Posterior cingulate gyrus (tissue), 11 donors: ENCODE measurements around the gene SH3PXD2A.
A peak's percentile ranks its signal among the peaks of the same experiment; 100 is the strongest.

Source experiments
- DNase-seq, 10 donors: peaks; one replicate each; pipeline versions ENCODE4 v3.0.0 to v3.0.0-alpha.2; 2020 to 2021; ENCODE audit warnings: mixed read lengths in 3 of 10
- intact Hi-C: fragments of 100-400 bp; cut with DNase I; formaldehyde crosslinking; loops from one replicate; pipeline ENCODE4 v1.15.1; 2023

Gene SH3PXD2A, protein sequence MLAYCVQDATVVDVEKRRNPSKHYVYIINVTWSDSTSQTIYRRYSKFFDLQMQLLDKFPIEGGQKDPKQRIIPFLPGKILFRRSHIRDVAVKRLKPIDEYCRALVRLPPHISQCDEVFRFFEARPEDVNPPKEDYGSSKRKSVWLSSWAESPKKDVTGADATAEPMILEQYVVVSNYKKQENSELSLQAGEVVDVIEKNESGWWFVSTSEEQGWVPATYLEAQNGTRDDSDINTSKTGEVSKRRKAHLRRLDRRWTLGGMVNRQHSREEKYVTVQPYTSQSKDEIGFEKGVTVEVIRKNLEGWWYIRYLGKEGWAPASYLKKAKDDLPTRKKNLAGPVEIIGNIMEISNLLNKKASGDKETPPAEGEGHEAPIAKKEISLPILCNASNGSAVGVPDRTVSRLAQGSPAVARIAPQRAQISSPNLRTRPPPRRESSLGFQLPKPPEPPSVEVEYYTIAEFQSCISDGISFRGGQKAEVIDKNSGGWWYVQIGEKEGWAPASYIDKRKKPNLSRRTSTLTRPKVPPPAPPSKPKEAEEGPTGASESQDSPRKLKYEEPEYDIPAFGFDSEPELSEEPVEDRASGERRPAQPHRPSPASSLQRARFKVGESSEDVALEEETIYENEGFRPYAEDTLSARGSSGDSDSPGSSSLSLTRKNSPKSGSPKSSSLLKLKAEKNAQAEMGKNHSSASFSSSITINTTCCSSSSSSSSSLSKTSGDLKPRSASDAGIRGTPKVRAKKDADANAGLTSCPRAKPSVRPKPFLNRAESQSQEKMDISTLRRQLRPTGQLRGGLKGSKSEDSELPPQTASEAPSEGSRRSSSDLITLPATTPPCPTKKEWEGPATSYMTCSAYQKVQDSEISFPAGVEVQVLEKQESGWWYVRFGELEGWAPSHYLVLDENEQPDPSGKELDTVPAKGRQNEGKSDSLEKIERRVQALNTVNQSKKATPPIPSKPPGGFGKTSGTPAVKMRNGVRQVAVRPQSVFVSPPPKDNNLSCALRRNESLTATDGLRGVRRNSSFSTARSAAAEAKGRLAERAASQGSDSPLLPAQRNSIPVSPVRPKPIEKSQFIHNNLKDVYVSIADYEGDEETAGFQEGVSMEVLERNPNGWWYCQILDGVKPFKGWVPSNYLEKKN

DNA sequence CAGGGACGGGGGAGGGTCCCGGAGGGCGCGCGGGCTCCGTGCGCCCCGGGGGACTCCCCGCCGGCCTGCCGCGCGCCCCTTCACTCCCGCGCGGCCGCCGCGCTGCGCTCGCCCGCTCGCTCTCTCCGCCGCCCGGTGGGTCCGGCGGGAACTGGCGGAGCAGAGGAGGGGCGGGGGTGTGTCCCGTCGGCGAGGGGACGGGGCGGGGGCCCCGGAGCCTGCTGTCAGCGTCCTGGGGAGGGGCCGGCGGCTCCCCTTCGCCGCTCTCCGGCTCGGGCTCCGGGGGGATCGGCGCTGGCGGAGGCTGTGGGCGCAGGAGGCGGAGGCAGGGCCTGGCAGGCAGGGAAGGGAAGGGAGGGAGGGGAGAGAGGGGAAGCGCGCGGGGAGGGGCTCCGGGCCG lies at the start of gene SH3PXD2A:
SH3PXD2A (minus strand) TSS at position 153 of the 400 bp plus-strand sequence. CDS start 310 bp downstream, outside the sequence.
- intact Hi-C loops, result loop anchor here (5.0 kb wide), 1 partner anchor 258 kb away; no protein-coding TSS in a partner anchor

DNA sequence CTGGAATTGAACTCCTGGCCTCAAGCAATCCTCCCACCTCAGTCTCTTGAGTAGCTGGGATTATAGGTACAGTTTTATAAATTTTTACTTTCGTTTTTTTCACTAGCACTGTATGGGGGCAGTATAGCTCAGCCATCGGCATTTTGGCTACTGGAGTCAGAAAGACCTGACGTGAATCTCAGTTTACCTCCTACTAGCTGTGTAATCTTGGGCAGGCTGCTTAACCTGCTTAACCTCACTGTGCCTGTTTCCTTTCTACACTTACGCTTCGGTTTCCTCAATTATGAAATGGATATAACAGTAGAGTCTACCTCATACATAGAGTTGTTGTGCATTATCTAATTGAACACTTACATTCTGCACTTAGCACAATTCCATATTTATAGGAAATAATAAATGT lies 45.9 kb upstream of the SH3PXD2A start:
- intact Hi-C loops, result no loop called here
- DNase-seq, result no peak

More for the DNA sequence above, at the start of gene SH3PXD2A:
- DNase-seq, result peak in 2 of 10 donors; percentile 55 to 92

DNA sequence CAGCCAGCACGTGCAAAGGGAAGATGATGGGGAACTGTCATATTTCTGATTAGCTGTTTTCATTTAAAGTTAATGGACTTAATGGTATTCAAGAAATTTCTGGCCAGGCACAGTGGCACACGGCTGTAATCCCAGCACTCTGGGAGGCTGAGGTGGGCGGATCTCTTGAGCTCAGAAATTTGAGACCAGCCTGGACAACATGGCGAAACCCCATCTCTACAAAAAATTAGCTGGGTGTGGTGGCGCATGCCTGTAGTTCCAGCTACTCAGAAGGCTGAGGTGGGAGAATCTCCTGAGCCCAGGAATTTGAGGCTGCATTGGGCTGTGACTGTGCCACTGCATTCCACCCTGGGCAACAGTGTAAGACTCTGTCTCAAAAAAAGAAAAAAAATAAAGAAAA lies 43.9 kb upstream of the SH3PXD2A start:
- intact Hi-C loops, result no loop called here
- DNase-seq, result no peak

DNA sequence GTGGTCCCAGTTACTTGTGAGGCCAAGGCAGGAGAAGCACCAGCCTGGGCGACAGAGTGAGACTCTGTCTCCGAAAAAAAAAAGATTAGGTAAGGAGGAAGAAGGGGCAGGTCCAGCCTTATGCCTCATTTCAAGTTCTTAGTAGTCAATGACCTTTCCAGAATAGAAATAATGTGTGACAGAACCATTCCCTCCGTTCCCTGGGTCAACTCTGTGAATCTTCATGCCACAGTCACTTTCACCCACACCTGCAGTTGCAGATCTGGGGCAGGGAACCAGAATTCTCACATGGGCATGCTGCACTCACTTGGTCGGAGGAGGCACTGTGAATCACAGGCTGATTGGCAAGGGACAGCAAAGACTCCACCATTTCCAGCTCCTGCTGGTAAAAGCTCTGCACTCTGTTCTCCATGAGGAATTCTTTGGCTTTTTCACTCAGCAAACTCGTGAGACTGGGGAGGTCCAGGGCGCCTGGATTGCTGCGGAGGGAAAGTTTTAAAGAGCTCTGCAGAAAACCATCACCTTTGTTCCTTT lies 41.9 kb upstream of the SH3PXD2A start:
- intact Hi-C loops, result no loop called here
- DNase-seq, result no peak

DNA sequence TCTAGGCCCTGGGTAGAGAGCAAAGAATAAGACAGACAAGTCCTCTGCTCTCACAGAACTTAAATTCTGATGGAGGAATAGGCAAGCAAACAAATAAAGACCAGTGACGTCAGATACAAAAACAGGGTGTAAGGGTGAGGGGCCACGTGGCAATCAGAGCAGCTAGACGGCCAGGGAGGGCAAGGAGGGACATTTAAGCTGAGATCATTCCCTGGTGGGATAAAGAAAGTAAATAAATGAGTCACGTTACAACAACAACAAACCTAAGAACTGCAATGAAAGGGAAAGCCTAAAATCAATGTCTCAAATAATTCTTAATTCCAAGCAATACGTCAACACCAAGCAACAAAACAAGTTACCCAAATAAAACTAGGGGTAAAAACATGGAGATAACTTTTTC lies 40.8 kb upstream of the SH3PXD2A start:
- DNase-seq, result no peak
- intact Hi-C loops, result no loop called here

DNA sequence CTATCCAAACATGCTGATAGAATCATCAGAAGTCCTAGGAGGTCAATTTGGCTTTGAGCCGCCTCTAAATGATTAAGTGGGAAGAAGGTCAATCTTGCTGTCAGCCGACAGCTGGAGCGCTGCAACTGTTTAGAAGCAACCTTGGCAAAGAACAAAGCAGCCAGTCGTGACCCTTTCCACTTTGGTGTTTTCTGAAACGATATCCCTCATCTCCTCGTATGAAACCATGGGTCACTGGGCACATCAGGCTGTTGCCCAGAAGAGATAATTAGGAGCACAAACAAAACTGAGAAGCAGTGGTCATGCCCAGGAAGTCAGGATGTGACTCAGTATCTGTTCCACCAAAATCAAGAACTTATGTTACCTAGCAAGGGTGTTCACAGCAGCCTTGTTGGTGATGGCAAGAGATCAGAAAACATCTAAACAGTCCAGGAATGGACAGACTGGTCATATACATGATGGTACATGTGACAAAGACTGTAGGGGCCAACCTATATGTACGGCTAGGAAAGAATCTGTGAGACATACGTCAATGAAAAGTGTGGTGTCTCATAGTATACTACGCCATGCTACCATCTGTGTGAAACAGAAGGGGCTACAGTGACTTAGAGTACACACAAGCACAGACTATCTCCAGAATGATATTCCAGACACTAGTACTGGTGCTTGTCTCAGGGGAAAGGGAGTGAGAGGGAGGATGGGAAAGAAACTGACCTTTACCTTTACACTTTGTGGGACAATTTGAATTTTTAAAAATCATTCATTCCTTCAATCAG lies 40.2 kb upstream of the SH3PXD2A start:
- intact Hi-C loops, result no loop called here
- DNase-seq, result no peak

DNA sequence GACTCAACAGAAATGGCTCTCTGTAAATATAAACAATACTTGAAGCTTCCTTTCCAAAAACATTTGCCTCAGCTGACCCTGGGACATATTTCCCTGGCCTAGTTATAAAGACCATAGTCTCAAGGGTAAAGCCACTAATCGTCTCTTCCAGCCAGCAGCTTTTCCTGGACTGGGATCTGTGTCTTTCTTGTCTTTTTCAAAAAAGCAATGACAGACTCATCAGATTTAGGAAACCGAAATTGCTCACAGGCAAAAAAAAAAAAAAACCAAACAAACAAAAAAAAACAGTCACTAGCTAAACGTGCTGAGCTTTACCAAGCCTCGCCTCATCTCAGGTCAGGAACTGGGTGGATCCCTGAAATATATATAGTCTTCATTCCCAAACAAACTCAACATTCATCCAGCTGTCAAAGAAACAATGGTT lies 39.1 kb upstream of the SH3PXD2A start:
- DNase-seq, result no peak
- intact Hi-C loops, result no loop called here

DNA sequence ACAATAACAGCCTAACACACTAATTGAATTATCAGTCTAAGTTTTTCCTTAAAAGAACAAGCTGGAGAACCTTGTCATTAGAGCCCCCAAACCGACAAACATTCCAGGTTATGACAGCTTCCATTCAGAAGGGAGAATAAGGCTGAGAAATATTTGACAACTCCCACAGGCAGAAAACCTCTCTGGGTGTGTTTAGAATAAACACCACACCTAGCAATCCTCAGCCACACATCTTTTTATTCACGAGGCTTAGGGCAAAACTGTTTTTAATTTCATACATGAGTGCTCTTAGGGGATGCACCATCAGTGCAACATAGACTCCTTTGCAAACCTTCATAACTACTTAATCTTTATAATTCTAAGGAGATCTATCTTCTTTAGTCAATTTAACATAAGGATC lies 38.4 kb upstream of the SH3PXD2A start:
- intact Hi-C loops, result no loop called here
- no peak for DNase-seq

DNA sequence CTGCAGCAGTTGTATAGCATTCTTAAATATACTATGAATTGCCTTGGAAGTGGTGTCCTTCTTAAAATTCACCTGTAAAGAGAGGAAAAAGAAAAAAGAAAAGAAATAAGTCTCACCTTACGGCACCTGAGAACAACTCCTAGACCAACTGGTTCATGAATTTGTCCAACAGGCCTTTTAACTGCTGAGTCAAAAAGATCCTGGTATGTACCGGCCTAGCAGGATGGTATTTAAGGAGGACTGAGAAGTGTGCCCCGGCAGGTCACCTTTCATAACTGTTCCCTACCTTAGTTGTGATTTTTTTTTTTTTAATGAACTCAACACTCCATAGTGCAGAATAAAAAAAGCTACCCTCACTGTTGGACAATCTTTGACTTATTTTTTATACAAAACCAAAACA lies 36.8 kb upstream of the SH3PXD2A start:
- intact Hi-C loops, result no loop called here
- DNase-seq, result no peak

DNA sequence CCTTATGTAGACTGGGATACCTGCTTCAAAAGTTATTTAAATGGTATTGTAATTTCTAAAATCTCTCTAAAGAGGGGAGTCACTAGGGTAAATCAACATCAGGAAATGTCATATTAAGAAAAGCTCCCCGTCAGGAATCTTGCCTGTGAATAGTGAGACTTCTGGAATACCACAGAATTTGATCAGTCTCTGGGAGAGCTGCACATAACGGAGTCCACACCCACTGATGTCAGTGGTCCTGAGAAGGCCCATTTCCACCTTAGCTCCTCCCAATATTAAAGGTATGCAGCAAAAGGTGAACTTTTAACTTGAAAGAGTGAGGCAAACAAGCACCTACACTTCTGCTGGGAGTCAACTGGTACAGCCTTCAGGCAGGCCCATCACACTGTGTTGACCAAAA lies 35.3 kb upstream of the SH3PXD2A start:
- no peak for DNase-seq
- intact Hi-C loops, result no loop called here

DNA sequence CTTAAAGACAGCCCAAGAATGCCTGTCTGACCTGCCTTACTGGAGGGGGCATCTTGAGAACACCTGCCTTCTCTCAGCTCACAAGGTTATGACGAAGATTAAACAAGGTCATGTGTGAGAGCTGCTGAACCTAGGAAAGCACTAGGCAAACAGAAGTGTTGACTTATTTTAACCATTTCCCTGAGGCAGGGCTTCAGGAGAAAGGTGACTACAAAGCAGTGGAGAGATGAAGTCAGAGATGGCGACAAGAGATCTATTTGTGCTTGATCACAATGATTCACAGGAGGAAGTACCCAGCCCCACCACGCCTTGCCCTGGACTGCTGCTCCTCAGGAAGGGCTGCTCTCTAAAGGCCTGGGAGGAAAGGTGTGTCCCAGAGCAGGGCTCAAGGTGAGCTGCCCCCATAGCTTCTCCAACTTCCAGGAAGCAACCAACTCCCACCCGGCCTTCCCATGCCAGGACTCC lies 34.9 kb upstream of the SH3PXD2A start:
- DNase-seq, result no peak
- intact Hi-C loops, result no loop called here

DNA sequence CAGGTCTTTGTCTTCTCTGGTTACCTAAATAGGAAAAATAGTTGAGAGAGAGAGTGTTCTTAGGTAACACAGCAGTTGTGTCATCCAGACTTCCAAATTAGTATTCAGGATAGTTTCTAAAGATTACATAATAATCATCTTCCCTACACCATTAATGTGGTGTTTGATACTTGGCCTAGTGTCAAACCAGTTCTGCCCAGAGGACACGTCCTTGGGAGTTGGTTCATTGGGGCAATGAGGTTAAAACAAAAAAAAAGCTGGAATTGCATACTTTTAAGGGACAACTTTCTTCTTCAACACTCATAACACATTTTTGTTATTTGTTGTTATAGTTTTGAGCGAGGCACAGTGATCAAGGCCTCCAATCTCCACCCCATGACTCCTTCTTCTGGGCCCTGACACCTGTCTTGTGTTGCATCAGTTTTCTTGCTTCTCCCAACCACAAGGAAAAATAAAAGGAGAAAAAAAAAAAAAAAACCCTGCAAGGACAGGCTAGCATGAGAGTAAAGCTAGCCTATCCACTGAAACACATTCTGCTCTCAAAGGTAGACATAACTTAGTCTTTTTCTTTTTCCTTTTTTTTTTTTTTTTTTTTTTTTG lies 33.8 kb upstream of the SH3PXD2A start:
- DNase-seq, result no peak
- intact Hi-C loops, result loop anchor here (2.0 to 10.0 kb wide), 2 partner anchors 136 to 234 kb away; partner anchors contain the start of gene SFR1

DNA sequence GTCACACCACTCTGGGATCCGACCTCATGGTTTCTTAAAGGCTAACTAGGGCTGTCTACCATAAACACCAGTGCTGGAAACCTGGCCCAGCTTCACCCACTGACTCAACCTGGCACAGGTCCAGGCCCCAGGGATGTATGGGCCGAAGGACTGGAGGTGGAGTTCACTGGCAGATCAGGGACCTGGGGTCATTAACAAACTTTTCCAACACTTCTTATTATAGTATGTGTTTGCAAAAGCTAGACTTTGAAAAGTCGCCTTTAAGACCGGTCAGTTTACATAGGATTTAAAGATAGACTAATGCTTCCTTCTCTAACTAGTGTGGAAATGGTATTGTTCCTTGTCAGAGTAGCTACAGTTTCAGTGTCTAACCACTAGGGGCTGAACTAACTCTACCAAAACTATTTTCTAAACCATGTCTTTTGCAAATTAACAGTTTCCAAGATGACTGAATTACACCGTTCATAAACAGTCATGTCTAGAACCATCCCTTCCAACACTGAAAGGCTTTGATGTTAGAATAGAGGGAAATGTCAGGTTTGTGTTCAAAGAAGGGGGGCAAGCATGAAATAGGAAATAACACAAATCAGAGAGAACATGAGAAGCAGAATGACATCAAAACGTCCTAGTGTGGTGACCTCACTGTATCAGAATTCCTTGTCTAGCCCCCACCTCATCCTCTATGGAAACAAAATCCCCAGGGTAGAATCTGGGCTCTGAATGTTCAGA lies 32.9 kb upstream of the SH3PXD2A start:
- DNase-seq, result peak in 2 of 10 donors; percentile 21 to 31
- intact Hi-C loops, result loop anchor here (1.0 to 10.0 kb wide), 3 partner anchors 137 to 321 kb away; partner anchors contain the start of gene SFR1

DNA sequence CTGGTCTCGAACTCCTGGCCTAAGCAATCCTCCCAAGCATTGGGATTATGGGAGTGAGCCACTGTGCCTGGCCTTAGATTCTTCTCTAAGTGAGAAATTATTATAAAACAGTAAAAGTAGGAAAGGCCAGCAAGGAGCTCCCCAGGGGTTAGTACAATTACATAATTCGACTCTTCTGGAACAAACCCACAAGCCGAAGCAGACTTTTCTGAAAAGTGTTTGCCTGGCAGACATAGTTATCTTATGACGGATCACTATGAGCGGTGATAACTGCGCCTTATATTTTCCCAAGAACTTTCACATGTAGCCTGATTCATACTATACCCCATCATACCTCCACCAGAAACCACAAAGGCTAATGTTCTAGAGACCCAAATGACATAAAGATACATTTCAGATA lies 30.2 kb upstream of the SH3PXD2A start:
- intact Hi-C loops, result loop anchor here (10.0 kb wide), 1 partner anchor 139 kb away; no protein-coding TSS in a partner anchor

DNA sequence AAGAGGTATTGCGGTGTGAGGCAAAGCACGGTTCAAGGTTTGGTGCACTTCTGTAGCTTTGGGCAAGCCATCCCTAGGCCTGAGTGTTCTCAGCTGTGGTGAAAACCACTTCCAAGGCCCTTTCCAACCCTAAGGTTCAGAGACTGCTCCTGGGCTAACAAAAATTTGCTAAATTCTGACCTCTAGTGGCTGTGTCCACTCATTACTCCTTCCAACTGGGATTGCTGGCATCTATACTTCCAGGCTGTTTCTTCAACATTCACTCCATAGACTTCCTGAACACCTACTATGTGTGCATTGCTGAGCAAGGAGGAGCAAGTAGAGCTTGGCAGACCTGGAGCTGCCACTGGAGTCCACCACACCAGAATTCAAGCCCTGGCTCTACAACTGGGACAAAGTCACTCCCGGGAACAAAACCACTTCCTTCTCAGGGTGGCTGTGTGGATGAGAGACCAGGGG lies 29.3 kb upstream of the SH3PXD2A start:
- DNase-seq, result peak in 4 of 10 donors; percentile 11 to 45 (median 28)
- intact Hi-C loops, result loop anchor here (1.0 to 10.0 kb wide), 2 partner anchors 140 to 171 kb away; no protein-coding TSS in a partner anchor

More for the DNA sequence above, 30.2 kb upstream of the SH3PXD2A start:
- no peak for DNase-seq

DNA sequence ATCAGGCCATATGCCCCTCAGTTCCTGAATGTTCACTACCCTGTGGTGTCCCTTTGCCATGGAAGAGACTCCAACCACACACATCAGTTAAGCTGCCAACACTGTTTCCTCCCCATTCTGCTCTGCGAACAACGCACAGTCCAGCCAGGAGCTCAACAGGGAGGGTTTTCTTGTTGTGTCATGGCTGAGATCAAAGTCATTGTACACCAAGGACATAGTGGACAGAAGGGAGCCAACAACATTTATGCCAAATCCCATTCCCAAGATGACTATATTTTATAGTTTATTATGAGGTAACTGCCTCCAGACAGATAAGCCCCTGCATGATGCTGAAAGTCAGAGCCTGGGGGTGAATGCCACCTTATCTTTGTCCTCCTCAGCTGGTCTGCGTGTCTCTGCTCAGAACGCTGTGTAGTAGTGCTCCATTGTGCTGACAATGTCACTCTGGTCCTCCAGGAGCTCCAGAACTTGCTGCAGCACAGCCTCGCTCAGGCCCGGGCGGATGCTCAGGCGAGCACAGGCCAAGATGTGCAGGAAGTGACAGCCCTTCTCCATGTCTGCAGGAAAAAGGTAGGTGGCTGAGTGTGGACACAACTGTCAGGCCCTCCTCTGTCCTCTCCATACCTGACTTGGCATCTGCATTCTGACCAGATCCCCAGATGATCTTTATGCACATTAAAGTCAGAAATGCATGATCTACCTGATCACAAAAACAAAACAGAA lies 27.1 kb upstream of the SH3PXD2A start:
- intact Hi-C loops, result loop anchor here (10.0 kb wide), 1 partner anchor 142 kb away; no protein-coding TSS in a partner anchor
- DNase-seq, result no peak
